HEK293 (cell line): ENCODE results near the gene FDXR.

Source experiments
- CTCF ChIA-PET: fragments of 350-600 bp; formaldehyde crosslinking; extraction: SDS; loops from one replicate; lab custom pipeline; 2021; ENCODE audit warnings: antibody characterized with exemption; lab: Yijun Ruan, JAX
- POLR2A ChIA-PET: fragments of 300-600 bp; formaldehyde crosslinking; extraction: SDS; loops from one replicate; lab custom pipeline; 2020; ENCODE audit warnings: antibody characterized with exemption, inconsistent platforms; lab: Yijun Ruan, JAX
- H3K27ac ChIP-seq: fragments of 200-500 bp; sonication (Bioruptor generic); 2 replicates; pipeline ENCODE4 v1.5.1; 2014; ENCODE audit warnings: low read depth, low read length, control low read depth, inconsistent platforms; ENCODE audit errors: extremely low read depth
- H3K36me3 ChIP-seq, 2 experiments: fragments of 200-500 bp in 1 of 2; sonication (Bioruptor generic) in 1 of 2; 1 replicate in 1 of 2; 2 replicates in 1 of 2; pipeline ENCODE4 v1.5.1; 2014 to 2017; ENCODE audit warnings: inconsistent platforms in 2 of 2, low read length in 2 of 2; ENCODE audit not compliant: control insufficient read depth in 2 of 2, insufficient read depth in 1 of 2
- H3K4me1 ChIP-seq: fragments of 200-500 bp; sonication (Bioruptor generic); 2 replicates; pipeline ENCODE4 v1.5.1; 2014; ENCODE audit warnings: mild to moderate bottlenecking, low read length, inconsistent platforms; ENCODE audit not compliant: control insufficient read depth, insufficient read depth
- H3K4me3 ChIP-seq: 2 replicates; pipeline ENCODE4 v1.5.1; 2011; ENCODE audit warnings: low read depth, mild to moderate bottlenecking, control low read depth, low read length, moderate library complexity
- H3K9me3 ChIP-seq: fragments of 200-500 bp; sonication (Bioruptor generic); 2 replicates; pipeline ENCODE4 v1.5.1; 2014; ENCODE audit warnings: low read depth, low read length, inconsistent platforms; ENCODE audit not compliant: control insufficient read depth, insufficient read depth
- GFI1B ChIP-seq: fragments of 450-650 bp; formaldehyde crosslinking; IDR thresholded peaks from 2 replicates; pipeline ENCODE4 v1.5.1; 2016; ENCODE audit warnings: missing biosample characterization, missing genetic modification characterization
- GLI2 ChIP-seq: fragments of 450-650 bp; formaldehyde crosslinking; IDR thresholded peaks from 2 replicates; pipeline ENCODE4; 2017; ENCODE audit warnings: missing biosample characterization, missing genetic modification characterization, low read depth, borderline replicate concordance
- KLF9 ChIP-seq: fragments of 450-650 bp; formaldehyde crosslinking; IDR thresholded peaks from 2 replicates; pipeline ENCODE4 v1.5.1; 2016; ENCODE audit warnings: missing biosample characterization, missing genetic modification characterization, low read depth
- SP2 ChIP-seq: fragments of 450-650 bp; formaldehyde crosslinking; IDR thresholded peaks from 2 replicates; pipeline ENCODE4 v1.5.1; 2016; ENCODE audit warnings: missing biosample characterization, missing genetic modification characterization
- SP3 ChIP-seq: fragments of 450-650 bp; formaldehyde crosslinking; IDR thresholded peaks from 2 replicates; pipeline ENCODE4 v1.5.1; 2016; ENCODE audit warnings: missing biosample characterization, missing genetic modification characterization
- ZBTB20 ChIP-seq: fragments of 450-650 bp; formaldehyde crosslinking; IDR thresholded peaks from 2 replicates; pipeline ENCODE4 v1.5.1; 2016; ENCODE audit warnings: missing biosample characterization, missing genetic modification characterization
- ZBTB48 ChIP-seq: fragments of 450-650 bp; formaldehyde crosslinking; IDR thresholded peaks from 2 replicates; pipeline ENCODE4 v1.5.1; 2016; ENCODE audit warnings: missing biosample characterization, missing genetic modification characterization
- ZFP69B ChIP-seq: fragments of 450-650 bp; formaldehyde crosslinking; IDR thresholded peaks from 2 replicates; pipeline ENCODE4 v1.5.1; 2016; ENCODE audit warnings: missing biosample characterization, missing genetic modification characterization
- ZNF366 ChIP-seq: fragments of 450-650 bp; formaldehyde crosslinking; conservative IDR thresholded peaks from 2 replicates; pipeline ENCODE4 v1.5.1; 2016; ENCODE audit warnings: missing biosample characterization, missing genetic modification characterization
- ZNF488 ChIP-seq: fragments of 450-650 bp; formaldehyde crosslinking; IDR thresholded peaks from 2 replicates; pipeline ENCODE4 v1.5.1; 2016; ENCODE audit warnings: missing biosample characterization, missing genetic modification characterization
- ZSCAN16 ChIP-seq: fragments of 450-650 bp; formaldehyde crosslinking; IDR thresholded peaks from 2 replicates; pipeline ENCODE4 v1.5.1; 2016; ENCODE audit warnings: missing biosample characterization, missing genetic modification characterization
- TF ChIP-seq, protein P1 (sequence below): fragments of 450-650 bp; formaldehyde crosslinking; IDR thresholded peaks from 2 replicates; pipeline ENCODE4 v1.5.1; 2016; ENCODE audit warnings: missing biosample characterization, missing genetic modification characterization
- TF ChIP-seq, protein P2 (sequence below): fragments of 450-650 bp; formaldehyde crosslinking; IDR thresholded peaks from 2 replicates; pipeline ENCODE4 v1.5.1; 2016; ENCODE audit warnings: missing biosample characterization, missing genetic modification characterization

Gene FDXR

GRCh38 chr17:74853048-74853397 is 19.8 kb downstream of the FDXR start:
- Histone ChIP-seq H3K4me3 (no peak overlapping the region), H3K9me3 (no peaks in the 10 kb centered on the region), H3K36me3 (no peaks in the 10 kb centered on the region), H3K27ac (no peak overlapping the region), H3K4me1 (peaks cover 5% of the 10 kb centered on the region; the same call in 1 of the 2 replicates)
- CTCF ChIA-PET: interaction anchor here (1.3 to 19.0 kb wide), 4 partner anchors 10 to 108 kb away, joined by 5 to 239 read pairs (median 10); partner anchors contain the start of gene GRIN2C
- no peak for TF ChIP-seq GFI1B (tag by site-specific recombination)
- TF ChIP-seq ZBTB48: no peak
- no peak for TF ChIP-seq ZFP69B (tag by site-specific recombination)
- TF ChIP-seq ZNF488 (tag by site-specific recombination): no peak
- no peak for TF ChIP-seq ZNF366 (tag by site-specific recombination)
- no peak for TF ChIP-seq KLF9 (tag by site-specific recombination)
- POLR2A ChIA-PET: interaction anchor here (1.0 to 3.6 kb wide), 8 partner anchors 10 to 77 kb away, joined by 4 to 47 read pairs (median 8); partner anchors contain the start of genes FDXR and NAT9

DNA sequence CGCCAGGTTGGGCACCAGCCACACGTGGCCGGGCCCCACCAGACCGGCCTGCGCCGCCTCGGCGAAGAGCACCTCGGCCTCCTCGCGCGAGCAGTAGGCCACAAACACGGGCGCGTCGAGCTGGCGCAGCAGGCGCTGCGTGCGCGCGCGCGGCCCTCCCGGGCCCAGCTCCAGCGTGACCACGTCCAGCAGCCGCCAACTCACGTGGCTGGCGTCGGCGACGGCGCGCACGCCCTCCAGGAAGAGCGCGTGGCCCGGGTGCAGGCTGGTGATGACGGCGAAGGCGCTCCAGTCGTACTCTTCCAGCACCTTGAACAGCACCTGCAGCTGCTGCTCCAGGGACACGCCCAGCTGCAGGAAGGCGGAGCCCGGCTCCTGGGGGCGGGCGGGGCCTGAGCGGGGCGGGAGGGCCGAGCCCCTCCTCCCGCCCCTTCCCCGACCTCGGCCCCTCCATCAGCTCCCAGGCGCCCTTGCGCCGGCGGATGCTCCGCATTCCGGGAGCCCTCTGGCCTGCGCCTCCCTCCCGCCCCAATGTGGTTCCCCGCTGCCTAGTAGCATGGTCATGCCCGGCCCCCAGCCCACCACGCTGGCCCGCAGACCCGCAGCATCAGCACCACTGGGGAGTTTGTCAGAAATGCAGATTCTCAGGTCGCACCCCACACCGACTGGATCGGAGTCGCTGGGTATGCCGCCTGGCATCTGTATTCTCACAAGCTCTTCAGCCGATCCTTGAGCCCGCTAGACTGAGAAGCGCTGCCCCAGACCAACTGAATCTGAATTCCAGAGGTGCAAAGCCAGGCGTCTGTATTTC is 20.4 kb downstream of the FDXR start:
- ChIA-PET CTCF (interaction anchor here (0.5 to 19.0 kb wide), 6 partner anchors 9 to 108 kb away, joined by 4 to 239 read pairs (median 8); partner anchors contain the start of genes GRIN2C and NAT9), POLR2A (interaction anchor here (0.9 to 3.6 kb wide), 9 partner anchors 10 to 76 kb away, joined by 3 to 47 read pairs (median 8); partner anchors contain the start of genes FDXR and NAT9)
- H3K27ac ChIP-seq: no peak overlapping the region
- H3K36me3 ChIP-seq: no peaks in the 10 kb centered on the region
- no peaks in the 10 kb centered on the region for H3K9me3 ChIP-seq
- peaks cover 5% of the 10 kb centered on the region; the same call in 1 of the 2 replicates for H3K4me1 ChIP-seq
- peak overlapping the region; percentile 28 for H3K4me3 ChIP-seq
- no peak for TF ChIP-seq ZSCAN16 (tag by site-specific recombination)
- TF ChIP-seq SP2 (tag by site-specific recombination): peak; percentile 36; the same call in 1 of the 2 replicates
- TF ChIP-seq, protein P1, sequence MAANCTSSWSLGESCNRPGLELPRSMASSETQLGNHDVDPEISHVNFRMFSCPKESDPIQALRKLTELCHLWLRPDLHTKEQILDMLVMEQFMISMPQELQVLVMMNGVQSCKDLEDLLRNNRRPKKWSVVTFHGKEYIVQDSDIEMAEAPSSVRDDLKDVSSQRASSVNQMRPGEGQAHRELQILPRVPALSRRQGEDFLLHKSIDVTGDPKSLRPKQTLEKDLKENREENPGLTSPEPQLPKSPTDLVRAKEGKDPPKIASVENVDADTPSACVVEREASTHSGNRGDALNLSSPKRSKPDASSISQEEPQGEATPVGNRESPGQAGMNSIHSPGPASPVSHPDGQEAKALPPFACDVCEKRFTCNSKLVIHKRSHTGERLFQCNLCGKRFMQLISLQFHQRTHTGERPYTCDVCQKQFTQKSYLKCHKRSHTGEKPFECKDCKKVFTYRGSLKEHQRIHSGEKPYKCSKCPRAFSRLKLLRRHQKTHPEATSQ (tag by site-specific recombination): no peak
- peak; percentile 51 for TF ChIP-seq SP3
- peak; percentile 63; the same call in 1 of the 2 replicates for TF ChIP-seq KLF9 (tag by site-specific recombination)
- no peak for TF ChIP-seq GLI2 (tag by site-specific recombination)
- TF ChIP-seq, protein P2, sequence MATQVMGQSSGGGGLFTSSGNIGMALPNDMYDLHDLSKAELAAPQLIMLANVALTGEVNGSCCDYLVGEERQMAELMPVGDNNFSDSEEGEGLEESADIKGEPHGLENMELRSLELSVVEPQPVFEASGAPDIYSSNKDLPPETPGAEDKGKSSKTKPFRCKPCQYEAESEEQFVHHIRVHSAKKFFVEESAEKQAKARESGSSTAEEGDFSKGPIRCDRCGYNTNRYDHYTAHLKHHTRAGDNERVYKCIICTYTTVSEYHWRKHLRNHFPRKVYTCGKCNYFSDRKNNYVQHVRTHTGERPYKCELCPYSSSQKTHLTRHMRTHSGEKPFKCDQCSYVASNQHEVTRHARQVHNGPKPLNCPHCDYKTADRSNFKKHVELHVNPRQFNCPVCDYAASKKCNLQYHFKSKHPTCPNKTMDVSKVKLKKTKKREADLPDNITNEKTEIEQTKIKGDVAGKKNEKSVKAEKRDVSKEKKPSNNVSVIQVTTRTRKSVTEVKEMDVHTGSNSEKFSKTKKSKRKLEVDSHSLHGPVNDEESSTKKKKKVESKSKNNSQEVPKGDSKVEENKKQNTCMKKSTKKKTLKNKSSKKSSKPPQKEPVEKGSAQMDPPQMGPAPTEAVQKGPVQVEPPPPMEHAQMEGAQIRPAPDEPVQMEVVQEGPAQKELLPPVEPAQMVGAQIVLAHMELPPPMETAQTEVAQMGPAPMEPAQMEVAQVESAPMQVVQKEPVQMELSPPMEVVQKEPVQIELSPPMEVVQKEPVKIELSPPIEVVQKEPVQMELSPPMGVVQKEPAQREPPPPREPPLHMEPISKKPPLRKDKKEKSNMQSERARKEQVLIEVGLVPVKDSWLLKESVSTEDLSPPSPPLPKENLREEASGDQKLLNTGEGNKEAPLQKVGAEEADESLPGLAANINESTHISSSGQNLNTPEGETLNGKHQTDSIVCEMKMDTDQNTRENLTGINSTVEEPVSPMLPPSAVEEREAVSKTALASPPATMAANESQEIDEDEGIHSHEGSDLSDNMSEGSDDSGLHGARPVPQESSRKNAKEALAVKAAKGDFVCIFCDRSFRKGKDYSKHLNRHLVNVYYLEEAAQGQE: peak; percentile 52; the same call in 1 of the 2 replicates
- TF ChIP-seq ZBTB20 (tag by site-specific recombination): peak; percentile 82
